HUES48 (cell line): Measurements from ENCODE around the gene GARS1.
"Not testable (repeated sequence)": the region's sequence is repeated elsewhere in the genome, so short reads cannot be mapped to it uniquely, and the experiment has no call there.

Source experiments
- H3K27ac ChIP-seq: one replicate; pipeline ENCODE4 v1.7.0; 2013; ENCODE audit warnings: low read depth, low read length, inconsistent platforms
- H3K27me3 ChIP-seq: 2 replicates; pipeline ENCODE4 v1.6.1; 2013; ENCODE audit warnings: mild to moderate bottlenecking, low read length; ENCODE audit not compliant: control insufficient read depth, insufficient read depth
- H3K36me3 ChIP-seq: 2 replicates; pipeline ENCODE4 v1.6.1; 2013; ENCODE audit warnings: low read length; ENCODE audit not compliant: control insufficient read depth, insufficient read depth
- H3K4me1 ChIP-seq: 2 replicates; pipeline ENCODE4 v1.6.1; 2013; ENCODE audit warnings: mild to moderate bottlenecking, low read length; ENCODE audit not compliant: control insufficient read depth, insufficient read depth
- H3K4me3 ChIP-seq: 2 replicates; pipeline ENCODE4 v1.5.1; 2013; ENCODE audit warnings: mild to moderate bottlenecking, low read depth, low read length
- H3K9ac ChIP-seq: 2 replicates; pipeline ENCODE4 v1.6.1; 2013; ENCODE audit warnings: mild to moderate bottlenecking, low read depth, low read length, moderate library complexity
- H3K9me3 ChIP-seq: 2 replicates; pipeline ENCODE4 v1.6.1; 2013; ENCODE audit warnings: low read length; ENCODE audit not compliant: control insufficient read depth, insufficient read depth

The GARS1 gene

GRCh38 chr7:30557245-30557644 is 37.4 kb upstream of the GARS1 start:
- Histone ChIP-seq H3K9ac (no peak overlapping the region), H3K36me3 (no peaks in the 10 kb centered on the region), H3K4me1 (peaks cover 13% of the 10 kb centered on the region), H3K4me3 (no peak overlapping the region), H3K27me3 (no peaks in the 10 kb centered on the region), H3K9me3 (no peaks in the 10 kb centered on the region), H3K27ac (peak overlapping the region; percentile 59)

GRCh38 chr7:30559611-30560010 is 35.1 kb upstream of the GARS1 start:
- no peaks in the 10 kb centered on the region for H3K9me3 ChIP-seq
- no peak overlapping the region for H3K9ac ChIP-seq

GRCh38 chr7:30561389-30561788 is 33.3 kb upstream of the GARS1 start:
- H3K4me3 ChIP-seq, result no peak overlapping the region

More at GRCh38 chr7:30559611-30560010, 35.1 kb upstream of the GARS1 start:
- Histone ChIP-seq H3K4me1 (peaks cover 16% of the 10 kb centered on the region), H3K27me3 (no peaks in the 10 kb centered on the region), H3K4me3 (no peak overlapping the region), H3K27ac (no peak overlapping the region), H3K36me3 (no peaks in the 10 kb centered on the region)

GRCh38 chr7:30562498-30562897 is 32.2 kb upstream of the GARS1 start:
- no peak overlapping the region for H3K9ac ChIP-seq
- no peaks in the 10 kb centered on the region for H3K9me3 ChIP-seq
- H3K36me3 ChIP-seq, result no peaks in the 10 kb centered on the region
- peaks cover 9% of the 10 kb centered on the region for H3K4me1 ChIP-seq
- no peaks in the 10 kb centered on the region for H3K27me3 ChIP-seq
- no peak overlapping the region for H3K4me3 ChIP-seq
- H3K27ac ChIP-seq, result no peak overlapping the region

More at GRCh38 chr7:30561389-30561788, 33.3 kb upstream of the GARS1 start:
- no peaks in the 10 kb centered on the region for H3K36me3 ChIP-seq
- no peak overlapping the region for H3K27ac ChIP-seq
- H3K27me3 ChIP-seq, result no peaks in the 10 kb centered on the region
- H3K9ac ChIP-seq, result no peak overlapping the region
- H3K4me1 ChIP-seq, result peaks cover 12% of the 10 kb centered on the region
- no peaks in the 10 kb centered on the region for H3K9me3 ChIP-seq

- peaks cover 13% of the 10 kb centered on the region for H3K4me1 ChIP-seq
- no peak overlapping the region for H3K4me3 ChIP-seq
- H3K9ac ChIP-seq, result no peak overlapping the region
- no peak overlapping the region for H3K27ac ChIP-seq
- no peaks in the 10 kb centered on the region for H3K27me3 ChIP-seq
- no peaks in the 10 kb centered on the region for H3K9me3 ChIP-seq
- no peaks in the 10 kb centered on the region for H3K36me3 ChIP-seq
Observed at GRCh38 chr7:30562909-30563308, 31.8 kb upstream of the GARS1 start.

GRCh38 chr7:30563326-30563942 is 31.2 kb upstream of the GARS1 start:
- Histone ChIP-seq H3K4me3 (no peak overlapping the region), H3K9ac (no peak overlapping the region), H3K4me1 (peaks cover 18% of the 10 kb centered on the region), H3K36me3 (no peaks in the 10 kb centered on the region), H3K9me3 (no peaks in the 10 kb centered on the region), H3K27ac (no peak overlapping the region), H3K27me3 (no peaks in the 10 kb centered on the region)

- Histone ChIP-seq H3K27me3 (no peaks in the 10 kb centered on the region), H3K4me3 (no peak overlapping the region), H3K4me1 (peaks cover 28% of the 10 kb centered on the region), H3K36me3 (no peaks in the 10 kb centered on the region), H3K27ac (no peak overlapping the region), H3K9me3 (no peaks in the 10 kb centered on the region), H3K9ac (no peak overlapping the region)
Observed at GRCh38 chr7:30564243-30564892, 30.3 kb upstream of the GARS1 start.

- H3K9ac ChIP-seq, result no peak overlapping the region
- H3K9me3 ChIP-seq, result peaks cover 8% of the 10 kb centered on the region
- peaks cover 30% of the 10 kb centered on the region for H3K4me1 ChIP-seq
- no peak overlapping the region for H3K27ac ChIP-seq
- no peaks in the 10 kb centered on the region for H3K27me3 ChIP-seq
- no peak overlapping the region for H3K4me3 ChIP-seq
- H3K36me3 ChIP-seq, result no peaks in the 10 kb centered on the region
Observed at GRCh38 chr7:30566596-30566995, 28.1 kb upstream of the GARS1 start.

GRCh38 chr7:30567081-30567480 is 27.6 kb upstream of the GARS1 start:
- no peaks in the 10 kb centered on the region for H3K27me3 ChIP-seq
- no peak overlapping the region for H3K27ac ChIP-seq
- H3K9me3 ChIP-seq, result peaks cover 8% of the 10 kb centered on the region
- no peak overlapping the region for H3K9ac ChIP-seq
- no peaks in the 10 kb centered on the region for H3K36me3 ChIP-seq
- H3K4me3 ChIP-seq, result no peak overlapping the region
- peaks cover 30% of the 10 kb centered on the region for H3K4me1 ChIP-seq

- H3K27me3 ChIP-seq, H3K27ac ChIP-seq, H3K4me3 ChIP-seq, H3K36me3 ChIP-seq, H3K9ac ChIP-seq: not testable (repeated sequence)
- H3K9me3 ChIP-seq, result peaks cover 27% of the 10 kb centered on the region
- H3K4me1 ChIP-seq, result peaks cover 27% of the 10 kb centered on the region
Observed at GRCh38 chr7:30570238-30570637, 24.4 kb upstream of the GARS1 start.

- peaks cover 48% of the 10 kb centered on the region for H3K9me3 ChIP-seq
- H3K27me3 ChIP-seq, result no peaks in the 10 kb centered on the region
- H3K36me3 ChIP-seq, result peaks cover 10% of the 10 kb centered on the region; the same call in 1 of the 2 replicates
- H3K9ac ChIP-seq, result no peak overlapping the region
- no peak overlapping the region for H3K27ac ChIP-seq
- H3K4me1 ChIP-seq, result peaks cover 23% of the 10 kb centered on the region
- H3K4me3 ChIP-seq, result no peak overlapping the region
Observed at GRCh38 chr7:30572212-30572841, 22.4 kb upstream of the GARS1 start.
